GM18505 (cell line): ENCODE data around the gene PCED1A.

Source experiments
- ATAC-seq: cut with Tn5 transposase; IDR thresholded peaks from one replicate; pipeline ENCODE4 v1.9.1; 2021; ENCODE audit not compliant: unreplicated experiment
- POLR2A ChIP-seq: IDR thresholded peaks from 4 replicates; pipeline ENCODE4 v1.6.1; 2011; ENCODE audit warnings: borderline replicate concordance; ENCODE audit not compliant: insufficient read depth, insufficient read length; ENCODE audit errors: extremely low read depth

Gene PCED1A

DNA sequence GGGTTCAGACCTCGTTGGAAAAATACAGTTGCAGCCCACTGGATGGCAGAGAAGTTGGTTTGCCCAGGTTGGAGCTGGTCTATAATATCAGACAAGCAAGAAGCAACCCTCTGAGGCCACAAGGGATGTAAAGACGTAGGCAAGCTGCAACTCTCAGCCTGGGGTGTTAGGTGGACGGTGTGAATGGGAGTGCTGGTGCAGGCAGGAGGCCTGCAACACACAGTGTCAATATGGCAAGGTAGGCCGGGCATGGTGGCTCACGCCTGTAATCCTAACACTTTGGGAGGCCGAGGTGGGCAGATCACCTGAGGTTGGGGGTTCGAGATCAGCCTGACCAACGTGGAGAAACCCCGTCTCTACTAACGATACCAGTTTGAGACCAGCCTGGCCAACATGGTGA lies 10.6 kb upstream of the PCED1A start:
- TF ChIP-seq POLR2A: no peak
- ATAC-seq: no peak

DNA sequence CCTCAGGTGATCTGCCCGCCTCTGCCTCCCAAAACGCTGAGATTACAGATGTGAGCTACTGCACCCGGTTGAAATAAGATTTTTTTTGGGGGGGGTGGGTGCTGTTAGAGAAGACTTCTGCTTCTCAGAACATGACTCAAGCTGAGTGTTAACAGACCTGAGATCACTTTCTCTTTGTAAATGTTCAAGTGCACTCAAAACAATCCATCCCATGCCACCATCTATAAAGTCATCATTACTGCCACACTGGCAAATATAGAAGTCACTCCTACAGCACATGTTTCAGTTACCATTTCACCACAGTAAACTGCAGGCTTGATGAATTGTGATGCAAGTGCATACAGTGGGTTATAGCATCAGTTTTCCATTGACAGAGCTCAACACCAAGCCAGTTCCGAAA lies 9.1 kb upstream of the PCED1A start:
- ATAC-seq: no peak
- no peak for TF ChIP-seq POLR2A

DNA sequence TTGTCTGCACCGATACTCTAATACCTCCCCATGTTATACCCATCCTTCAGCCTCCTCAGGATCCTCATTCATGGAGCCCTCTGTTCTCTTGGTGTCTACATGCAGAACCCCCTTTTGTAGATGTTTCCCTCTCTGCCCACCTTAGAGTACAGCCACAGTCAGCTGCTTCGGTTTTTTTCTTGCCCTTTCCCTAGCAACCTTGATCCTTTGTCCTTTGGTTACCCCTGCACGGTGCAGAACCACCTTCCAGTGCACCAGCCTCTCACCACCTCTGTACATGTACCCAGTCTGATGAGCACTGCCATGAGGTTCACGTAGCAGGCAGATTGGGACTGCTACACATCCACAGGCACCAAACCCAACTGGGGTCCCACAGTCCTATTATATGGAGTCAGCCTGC lies 7.3 kb upstream of the PCED1A start:
- no peak for TF ChIP-seq POLR2A
- no peak for ATAC-seq

DNA sequence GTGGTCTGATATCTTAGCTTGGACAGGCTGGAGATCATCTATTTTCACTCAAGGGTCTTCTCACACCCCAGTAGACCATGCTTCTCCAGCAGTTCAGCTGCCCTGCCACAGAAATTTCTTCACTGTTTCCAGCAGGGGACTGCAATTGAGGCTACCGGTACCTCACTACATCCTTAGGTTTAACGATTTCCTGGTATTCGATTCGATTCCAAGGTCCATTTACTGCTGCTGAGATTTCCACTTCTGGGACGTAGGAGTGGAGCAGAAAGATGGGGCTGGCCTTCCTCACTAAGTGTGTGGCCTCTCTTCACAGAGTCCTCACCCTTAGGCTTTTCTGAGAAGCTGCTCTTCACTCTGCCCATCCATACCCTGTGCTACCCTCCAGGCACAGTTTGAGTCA lies 6.2 kb upstream of the PCED1A start:
- no peak for TF ChIP-seq POLR2A
- ATAC-seq: no peak

DNA sequence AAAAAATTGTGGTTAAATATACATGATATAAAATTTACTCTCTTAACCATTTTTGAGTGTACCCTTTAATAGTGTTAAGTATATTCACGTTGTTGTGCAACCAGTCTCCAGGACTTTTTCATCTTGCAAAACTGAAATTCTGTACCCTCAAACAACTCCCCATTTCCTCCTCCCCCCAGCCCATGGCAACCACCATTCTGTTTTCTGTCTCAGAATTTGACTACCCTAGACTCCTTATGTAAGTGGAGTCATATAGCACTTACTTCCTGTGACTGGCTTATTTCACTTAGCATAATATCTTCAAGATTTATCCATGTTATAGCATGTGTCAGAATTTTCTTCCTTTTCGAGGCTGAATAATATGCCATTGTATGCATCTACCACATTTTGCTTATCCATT lies 5.2 kb upstream of the PCED1A start:
- no peak for ATAC-seq
- TF ChIP-seq POLR2A: no peak

DNA sequence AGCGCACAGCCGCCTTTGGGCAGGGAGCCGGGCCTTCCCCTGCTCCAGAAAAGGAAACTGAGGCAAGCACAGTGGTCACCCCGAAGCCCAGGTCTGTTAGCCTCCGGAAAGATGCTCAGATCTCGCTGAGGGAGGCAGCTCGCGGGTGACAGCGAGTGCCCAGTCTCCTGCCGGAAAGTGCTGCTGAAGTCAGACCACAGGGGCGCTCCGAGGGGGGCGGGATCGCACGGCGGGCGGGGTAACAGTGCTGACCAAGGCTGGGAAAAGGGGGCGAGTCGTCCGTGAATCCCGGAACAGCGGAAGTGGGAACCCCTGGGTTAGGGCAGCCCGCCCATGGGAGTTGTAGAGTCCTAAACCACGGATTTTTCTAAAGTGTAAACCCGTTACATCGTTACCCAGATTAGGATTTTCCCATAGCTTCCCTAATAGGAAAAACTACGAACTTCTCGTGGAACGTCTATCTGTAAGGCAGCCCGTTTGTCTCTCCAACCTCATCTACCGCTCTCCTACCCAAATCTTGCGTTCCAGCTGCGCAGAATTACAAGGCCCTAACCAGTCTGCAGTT lies 594 bp upstream of the PCED1A start:
- no peak for TF ChIP-seq POLR2A
- peak; percentile 39 for ATAC-seq

DNA sequence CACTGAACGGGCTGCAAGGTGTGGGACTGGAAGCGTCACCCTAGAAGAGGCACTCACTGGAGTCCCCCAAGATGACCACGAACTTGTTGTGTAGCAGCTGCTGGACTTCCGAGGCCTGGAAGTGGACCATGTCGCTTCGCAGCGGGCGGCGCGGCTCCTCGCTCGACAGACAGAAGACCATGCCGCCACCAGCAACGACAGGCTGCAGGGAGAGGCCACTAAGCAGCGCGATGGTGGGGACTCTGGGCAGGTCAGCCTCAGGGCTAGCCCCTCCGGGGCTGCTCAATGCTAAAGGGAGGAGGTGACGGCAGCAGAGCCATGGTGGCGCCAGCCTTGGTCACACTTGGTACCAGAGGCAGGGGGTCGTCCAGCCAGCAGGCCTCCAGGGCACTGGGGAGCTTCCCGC lies 720 bp downstream of the PCED1A start:
- no peak for ATAC-seq
- no peak for TF ChIP-seq POLR2A

DNA sequence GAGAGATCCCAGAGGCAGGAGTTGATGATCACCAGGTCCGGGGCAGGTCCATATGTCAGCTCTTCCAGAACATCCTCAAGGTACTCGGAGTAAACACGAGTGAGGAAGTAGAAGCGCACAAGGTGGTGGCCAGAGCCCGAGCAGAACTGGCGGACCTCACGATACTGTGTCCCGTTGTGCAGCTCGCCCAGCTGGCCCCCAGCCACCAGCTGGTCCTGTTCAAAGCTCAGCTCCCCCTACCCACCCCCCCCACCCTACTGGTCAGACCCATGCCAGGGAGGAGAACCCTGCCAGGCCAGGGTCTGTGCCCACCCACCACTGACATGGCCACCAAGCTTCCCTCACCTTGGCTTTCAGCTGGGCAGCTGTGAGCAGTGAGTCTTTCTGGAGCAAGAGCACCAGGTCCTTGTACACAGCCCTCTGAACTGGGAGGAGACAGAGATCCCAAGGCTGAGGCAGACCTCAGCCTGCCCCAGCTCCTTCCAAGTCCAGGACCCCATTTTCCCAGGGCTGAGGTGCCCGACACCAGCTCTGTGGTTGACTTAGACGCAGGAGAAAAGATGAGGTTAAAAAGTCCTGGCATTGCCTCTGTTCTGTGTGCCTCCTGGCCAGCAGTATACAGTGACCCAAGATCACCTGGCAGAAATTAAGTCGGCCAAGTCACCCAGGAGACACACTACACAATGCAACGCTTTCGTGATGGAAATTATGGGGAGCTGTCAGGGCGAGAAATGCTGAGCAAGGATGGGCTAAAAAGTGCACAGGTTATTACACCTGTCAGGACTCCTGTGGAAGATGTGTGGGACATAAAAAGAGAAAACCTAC lies 1.4 kb downstream of the PCED1A start:
- TF ChIP-seq POLR2A: no peak
- ATAC-seq: no peak

DNA sequence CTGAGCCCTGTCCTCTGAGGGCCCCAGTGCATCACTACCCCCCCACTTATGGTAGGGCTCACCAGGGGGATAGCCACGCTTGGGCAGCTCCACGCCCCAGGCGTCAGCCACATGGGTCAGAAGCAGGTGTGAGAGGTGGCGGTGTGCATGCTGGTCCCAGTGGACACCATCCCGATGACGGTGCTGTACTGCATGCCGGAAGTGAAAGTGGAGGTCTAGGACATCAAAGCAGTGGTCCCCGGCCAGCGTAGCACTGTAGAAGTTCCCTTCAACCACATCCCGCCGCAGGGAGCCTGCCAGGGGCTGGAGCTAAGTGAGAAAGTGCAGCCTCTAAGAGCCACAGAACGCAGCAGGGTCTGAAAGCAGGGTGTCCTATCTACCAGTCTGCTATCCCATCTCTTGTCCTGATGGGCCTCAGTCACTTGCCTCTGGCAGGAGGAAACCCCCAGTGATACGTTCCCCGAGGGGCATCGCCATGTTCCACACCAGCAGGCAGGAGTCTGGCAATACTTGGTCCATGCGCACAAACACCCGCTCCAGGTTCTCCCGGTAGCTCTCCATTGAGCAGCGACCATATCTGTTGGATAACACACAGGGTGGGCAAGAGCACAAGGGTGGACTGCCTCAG lies 2.2 kb downstream of the PCED1A start:
- TF ChIP-seq POLR2A: no peak
- ATAC-seq: no peak

DNA sequence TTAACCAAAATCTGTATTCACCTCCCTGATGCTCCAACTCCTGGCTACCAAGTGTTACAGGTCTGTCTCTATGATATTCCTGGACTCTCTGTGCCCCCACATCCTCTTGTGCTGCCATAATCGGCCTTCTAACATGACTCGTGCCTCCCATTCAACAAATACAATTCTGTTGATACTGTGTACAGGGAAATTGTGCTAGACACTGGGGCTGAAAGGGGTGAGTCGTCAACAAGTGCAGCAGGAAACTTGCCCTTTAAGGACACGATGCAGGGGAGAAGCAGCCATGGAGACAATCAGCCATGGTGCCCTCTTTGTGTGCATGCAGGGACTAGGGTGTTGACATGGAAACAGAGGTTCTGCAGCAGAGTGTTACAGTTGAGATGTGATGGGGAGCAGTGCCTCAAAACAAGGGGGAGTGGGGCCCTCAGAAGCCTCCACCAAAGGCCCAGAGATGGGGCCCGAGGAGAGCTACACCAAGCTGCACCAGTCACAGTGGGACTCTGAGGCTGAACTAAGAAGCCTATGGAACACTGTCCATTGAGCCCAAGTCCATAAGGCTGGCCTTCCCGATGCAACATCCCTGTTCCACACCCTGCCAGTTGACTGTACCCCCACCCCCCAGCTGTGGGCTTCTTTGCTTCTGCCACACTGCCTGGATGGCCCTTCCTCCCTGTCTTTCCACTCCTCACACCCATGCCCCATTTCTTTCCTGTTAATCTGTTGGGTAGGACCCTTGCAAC lies 3.1 kb downstream of the PCED1A start:
- no peak for TF ChIP-seq POLR2A
- no peak for ATAC-seq

DNA sequence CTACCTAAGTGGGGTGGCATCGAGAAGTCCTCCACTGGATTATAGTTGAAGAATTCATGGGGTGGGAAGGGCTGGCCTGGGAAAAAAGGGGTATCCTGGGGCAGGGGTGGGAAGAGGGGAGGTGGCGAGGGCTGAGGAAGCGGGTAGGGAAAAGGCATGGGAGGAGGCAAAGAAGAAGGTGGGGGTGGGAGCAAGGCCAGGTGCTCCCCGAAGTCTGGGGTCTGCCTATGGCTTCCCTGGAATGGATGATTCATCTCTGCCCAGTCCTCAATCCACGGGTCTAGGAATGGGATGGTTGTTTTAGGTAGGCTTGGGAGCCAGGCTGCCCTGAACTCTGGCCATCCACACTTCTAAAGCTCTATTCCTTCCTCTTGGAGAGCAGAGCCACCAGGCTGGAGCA lies 4.4 kb downstream of the PCED1A start:
- no peak for ATAC-seq
- TF ChIP-seq POLR2A: no peak

DNA sequence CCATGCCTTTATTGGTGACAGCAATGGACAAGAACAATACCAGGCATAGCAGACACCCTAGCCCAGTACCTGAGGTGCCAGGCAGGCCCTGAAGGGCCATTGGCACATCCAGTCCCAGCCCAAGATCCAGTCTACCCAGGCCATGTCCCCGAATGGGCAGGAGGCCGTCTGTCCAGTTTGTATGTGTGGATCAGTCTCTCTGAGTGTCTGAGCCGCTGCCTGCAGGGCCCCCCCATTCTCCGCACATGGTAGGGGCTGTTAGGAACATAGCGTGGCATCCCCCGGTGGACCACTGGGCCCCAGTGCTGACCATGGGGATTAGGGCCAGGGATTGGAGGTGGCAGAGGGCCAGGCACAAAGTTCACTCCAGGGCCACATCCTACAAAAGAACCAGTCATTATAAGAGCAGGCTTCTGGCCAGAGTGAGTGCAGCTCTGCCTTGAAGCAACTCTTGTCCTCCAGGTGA lies 5.1 kb downstream of the PCED1A start:
- ATAC-seq: no peak
- no peak for TF ChIP-seq POLR2A

DNA sequence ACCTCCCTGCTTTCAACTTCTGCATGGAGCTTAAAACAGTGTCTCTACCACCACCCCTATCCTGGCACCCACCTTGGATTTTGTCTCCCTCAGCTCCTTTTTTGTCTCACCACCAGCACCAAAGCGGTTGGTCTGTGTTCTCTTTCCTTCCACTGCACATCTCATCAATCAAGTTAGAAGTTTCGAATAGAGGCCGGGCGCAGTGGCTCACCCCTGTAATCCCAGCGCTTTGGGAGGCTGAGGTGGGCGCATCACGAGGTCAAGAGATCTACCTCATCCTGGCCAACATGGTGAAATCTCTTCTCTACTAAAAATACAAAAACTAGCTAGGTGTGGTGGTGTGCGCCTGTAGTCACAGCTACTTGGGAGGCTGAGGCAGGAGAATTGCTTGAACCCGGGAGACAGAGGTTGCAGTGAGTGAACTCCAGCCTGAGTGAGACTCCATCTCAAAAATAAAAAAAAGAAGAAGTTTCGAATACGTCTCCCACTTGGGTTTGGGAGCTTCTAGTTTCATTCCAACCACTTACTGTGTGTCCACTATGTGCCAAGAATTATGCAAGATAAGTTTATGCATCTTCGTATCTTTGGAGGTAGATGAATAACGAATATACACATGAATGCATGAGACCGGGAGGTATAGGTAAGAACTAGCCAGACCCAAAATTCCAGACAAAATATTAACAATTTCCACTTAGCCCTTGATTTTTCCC lies 5.9 kb downstream of the PCED1A start:
- ATAC-seq: no peak
- TF ChIP-seq POLR2A: no peak
